ENCODE measurements around the gene STK35.

The STK35 gene

DNA sequence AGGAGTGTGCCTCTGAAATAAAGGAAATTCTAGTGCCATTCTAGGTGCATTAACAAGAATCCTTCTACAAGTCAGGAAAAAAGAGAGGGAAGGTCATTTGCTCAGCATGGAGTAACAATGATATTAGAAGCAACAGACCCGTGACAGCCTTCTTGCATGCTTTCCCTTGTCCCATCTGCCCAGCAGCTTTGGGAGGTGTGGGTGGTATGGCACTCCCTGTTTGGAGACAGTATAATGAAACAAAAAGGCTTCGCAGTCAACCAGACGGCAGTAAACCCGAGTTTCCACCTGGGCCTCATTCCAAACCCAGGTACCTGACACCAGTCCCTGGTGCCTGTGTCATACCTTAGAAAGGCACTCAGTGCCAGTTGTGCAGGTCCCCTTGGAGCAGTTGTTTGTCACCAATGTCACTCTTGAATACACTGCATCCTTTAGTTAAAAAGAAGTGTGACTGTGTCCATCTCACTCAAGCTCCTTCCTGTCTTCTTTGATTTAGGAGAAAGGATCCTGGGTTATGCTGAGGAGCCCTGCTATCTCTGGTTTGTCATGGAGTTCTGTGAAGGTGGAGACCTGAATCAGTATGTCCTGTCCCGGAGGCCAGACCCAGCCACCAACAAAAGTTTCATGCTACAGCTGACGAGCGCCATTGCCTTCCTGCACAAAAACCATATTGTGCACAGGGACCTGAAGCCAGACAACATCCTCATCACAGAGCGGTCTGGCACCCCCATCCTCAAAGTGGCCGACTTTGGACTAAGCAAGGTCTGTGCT, 14.7 kb downstream of the STK35 start:
- H3K4me3 ChIP-seq (ENCODE audit: low read length) = no peak overlapping the region
- DNase-seq = no peak
- H3K27ac ChIP-seq (ENCODE audit: low read length) = no peak overlapping the region
- H3K9me2 ChIP-seq (replicated peaks; ENCODE audit: insufficient read depth, low read length) = no peaks in the 10 kb centered on the region
- peaks cover 10% of the 10 kb centered on the region; the same call in 1 of the 2 replicates for H4K20me1 ChIP-seq (ENCODE audit: insufficient read depth, low read length)
- H3K9me3 ChIP-seq (replicated peaks; ENCODE audit: insufficient read depth, low read length) = no peaks in the 10 kb centered on the region
- no peaks in the 10 kb centered on the region for H3K4me1 ChIP-seq (ENCODE audit: low read length)
- peaks cover 97% of the 10 kb centered on the region for H3K79me2 ChIP-seq (ENCODE audit: low read length)
- no peaks in the 10 kb centered on the region for H3K27me3 ChIP-seq (replicated peaks; ENCODE audit: insufficient read depth, low read length)
- TF ChIP-seq CTCF (IDR thresholded peaks at IDR 0.05; ENCODE audit: low read length) (no peak), EZH2 (optimal IDR thresholded peaks at IDR 0.05; ENCODE audit: low read depth, low read length) (no peak), EZH2phosphoT487 (IDR thresholded peaks at IDR 0.05; ENCODE audit: low read length) (no peak)
- H3F3A ChIP-seq (ENCODE audit: insufficient read depth, low read length) = no peaks in the 10 kb centered on the region
- no peak overlapping the region for H3K9ac ChIP-seq (ENCODE audit: low read length)
- H3K4me2 ChIP-seq (ENCODE audit: low read depth, low read length) = no peak overlapping the region
- H3K36me3 ChIP-seq (replicated peaks; ENCODE audit: insufficient read depth, low read length) = no peaks in the 10 kb centered on the region; the same call in 1 of the 2 replicates
- H2AFZ ChIP-seq (ENCODE audit: low read length) = no peak overlapping the region

DNA sequence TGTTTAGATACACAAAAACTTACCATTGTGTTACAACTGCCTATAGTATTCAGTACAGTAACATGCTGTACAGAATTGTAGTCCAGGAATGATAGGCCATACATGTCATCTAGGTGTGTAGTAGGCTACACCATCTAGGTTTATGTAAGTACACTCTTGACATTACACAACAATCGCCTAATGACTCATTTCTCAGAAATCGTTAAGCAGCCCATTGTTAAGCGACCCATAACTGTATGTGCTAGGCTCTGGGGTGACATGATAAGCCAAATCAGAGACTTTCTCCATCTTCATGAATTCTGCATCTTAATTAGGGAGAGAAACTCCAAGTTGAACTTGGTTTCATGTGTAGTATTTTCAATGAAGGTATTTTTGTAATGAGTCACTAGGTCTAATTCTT, 17.2 kb downstream of the STK35 start:
- Histone ChIP-seq H3K36me3 (replicated peaks; ENCODE audit: insufficient read depth, low read length) (no peaks in the 10 kb centered on the region; the same call in 1 of the 2 replicates), H3K4me2 (ENCODE audit: low read depth, low read length) (no peak overlapping the region), H3K27ac (ENCODE audit: low read length) (no peak overlapping the region), H3K9me2 (replicated peaks; ENCODE audit: insufficient read depth, low read length) (no peaks in the 10 kb centered on the region), H3K4me3 (ENCODE audit: low read length) (no peak overlapping the region), H3K9me3 (replicated peaks; ENCODE audit: insufficient read depth, low read length) (no peaks in the 10 kb centered on the region), H4K20me1 (ENCODE audit: insufficient read depth, low read length) (peaks cover 10% of the 10 kb centered on the region; the same call in 1 of the 2 replicates), H3F3A (ENCODE audit: insufficient read depth, low read length) (no peaks in the 10 kb centered on the region), H2AFZ (ENCODE audit: low read length) (no peak overlapping the region), H3K79me2 (ENCODE audit: low read length) (peaks cover 97% of the 10 kb centered on the region), H3K27me3 (replicated peaks; ENCODE audit: insufficient read depth, low read length) (no peaks in the 10 kb centered on the region), H3K9ac (ENCODE audit: low read length) (no peak overlapping the region), H3K4me1 (ENCODE audit: low read length) (no peaks in the 10 kb centered on the region)
- TF ChIP-seq EZH2 (optimal IDR thresholded peaks at IDR 0.05; ENCODE audit: low read depth, low read length) (no peak), EZH2phosphoT487 (IDR thresholded peaks at IDR 0.05; ENCODE audit: low read length) (no peak), CTCF (IDR thresholded peaks at IDR 0.05; ENCODE audit: low read length) (no peak)
- DNase-seq = no peak

GRCh38 chr20:2122936-2123335, 21.3 kb downstream of the STK35 start:
- no peak overlapping the region for H3K9ac ChIP-seq (ENCODE audit: low read length)
- no peak for DNase-seq
- no peaks in the 10 kb centered on the region for H3K9me3 ChIP-seq (replicated peaks; ENCODE audit: insufficient read depth, low read length)
- no peak overlapping the region for H2AFZ ChIP-seq (ENCODE audit: low read length)
- TF ChIP-seq EZH2 (optimal IDR thresholded peaks at IDR 0.05; ENCODE audit: low read depth, low read length) (no peak), EZH2phosphoT487 (IDR thresholded peaks at IDR 0.05; ENCODE audit: low read length) (no peak), CTCF (IDR thresholded peaks at IDR 0.05; ENCODE audit: low read length) (no peak)
- H3K79me2 ChIP-seq (ENCODE audit: low read length) = peaks cover 97% of the 10 kb centered on the region
- H3K27me3 ChIP-seq (replicated peaks; ENCODE audit: insufficient read depth, low read length) = no peaks in the 10 kb centered on the region
- H3K27ac ChIP-seq (ENCODE audit: low read length) = no peak overlapping the region
- no peak overlapping the region for H3K4me2 ChIP-seq (ENCODE audit: low read depth, low read length)
- H3K36me3 ChIP-seq (replicated peaks; ENCODE audit: insufficient read depth, low read length) = no peaks in the 10 kb centered on the region
- no peaks in the 10 kb centered on the region for H3F3A ChIP-seq (ENCODE audit: insufficient read depth, low read length)
- no peak overlapping the region for H3K4me3 ChIP-seq (ENCODE audit: low read length)
- H4K20me1 ChIP-seq (ENCODE audit: insufficient read depth, low read length) = no peaks in the 10 kb centered on the region; the same call in 1 of the 2 replicates
- H3K9me2 ChIP-seq (replicated peaks; ENCODE audit: insufficient read depth, low read length) = no peaks in the 10 kb centered on the region
- H3K4me1 ChIP-seq (ENCODE audit: low read length) = no peaks in the 10 kb centered on the region

All from MM.1S (cell line).